Chondrocyte (in vitro differentiated cells): ENCODE measurements around the gene CEMIP. TPM values are rescaled to one million over a fixed set of nuclear protein-coding genes. Genes with fewer than 3 reads are reported as not detected.
A peak's percentile ranks its signal among the peaks of the same experiment; 100 is the strongest.

Experiments
- DNase-seq: peaks from one replicate; pipeline ENCODE4 v3.0.0; 2021; ENCODE audit warnings: mixed read lengths, low spot score
- H3K27ac Mint-ChIP-seq: one replicate; pipeline ENCODE4 v1.8.0; 2021; ENCODE audit warnings: mild to moderate bottlenecking, moderate library complexity, mixed read lengths; ENCODE audit not compliant: unreplicated experiment
- H3K27me3 Mint-ChIP-seq: 2 replicates; pipeline ENCODE4 v1.8.0; 2021; ENCODE audit warnings: low read depth, mixed read lengths
- H3K36me3 Mint-ChIP-seq: 2 replicates; pipeline ENCODE4 v1.8.0; 2021; ENCODE audit warnings: low read depth, mixed read lengths
- H3K4me1 Mint-ChIP-seq: 2 replicates; pipeline ENCODE4 v1.8.0; 2021; ENCODE audit warnings: low read depth, mild to moderate bottlenecking, mixed read lengths
- H3K4me3 Mint-ChIP-seq: one replicate; pipeline ENCODE4 v1.8.0; 2021; ENCODE audit warnings: mild to moderate bottlenecking, moderate library complexity, mixed read lengths; ENCODE audit not compliant: unreplicated experiment
- H3K9me3 Mint-ChIP-seq: 2 replicates; pipeline ENCODE4 v1.8.0; 2021; ENCODE audit warnings: low read depth, mixed read lengths
- CTCF ChIP-seq: fragments of 200-600 bp; sonication (generic); IDR thresholded peaks from 2 replicates; pipeline ENCODE4 v1.5.0; 2021; ENCODE audit warnings: antibody characterized with exemption, mild to moderate bottlenecking, moderate library complexity
- total RNA-seq: library from RNA; stranded (reverse); gene quantifications from 3 replicates; pipeline ENCODE4 v1.2.1, GENCODE V29; 2021

Gene CEMIP
- total RNA-seq, 1 donor from 2014 or later = 146 TPM

- no peaks in the 10 kb centered on the region for H3K27me3 Mint-ChIP-seq
- H3K36me3 Mint-ChIP-seq = peaks cover 25% of the 10 kb centered on the region
- no peak for DNase-seq
- H3K4me3 Mint-ChIP-seq = no peak overlapping the region
- TF ChIP-seq CTCF = no peak
- H3K27ac Mint-ChIP-seq = peak overlapping the region; percentile 13
- peaks cover 15% of the 10 kb centered on the region for H3K4me1 Mint-ChIP-seq
- H3K9me3 Mint-ChIP-seq = no peaks in the 10 kb centered on the region
Observed at GRCh38 chr15:80819001-80819400, 39.8 kb downstream of the CEMIP start.

GRCh38 chr15:80820092-80820491 is 40.9 kb downstream of the CEMIP start:
- Mint-ChIP-seq H3K4me3 (no peak overlapping the region), H3K27me3 (no peaks in the 10 kb centered on the region), H3K36me3 (peaks cover 20% of the 10 kb centered on the region), H3K4me1 (peaks cover 15% of the 10 kb centered on the region), H3K9me3 (no peaks in the 10 kb centered on the region), H3K27ac (no peak overlapping the region)
- no peak for TF ChIP-seq CTCF
- no peak for DNase-seq

GRCh38 chr15:80822256-80822655 is 43.1 kb downstream of the CEMIP start:
- no peak overlapping the region for H3K4me3 Mint-ChIP-seq
- H3K27me3 Mint-ChIP-seq = no peaks in the 10 kb centered on the region
- peaks cover 14% of the 10 kb centered on the region for H3K36me3 Mint-ChIP-seq
- DNase-seq = no peak
- H3K27ac Mint-ChIP-seq = no peak overlapping the region
- H3K9me3 Mint-ChIP-seq = no peaks in the 10 kb centered on the region
- peaks cover 15% of the 10 kb centered on the region for H3K4me1 Mint-ChIP-seq
- TF ChIP-seq CTCF = no peak

GRCh38 chr15:80822676-80823075 is 43.5 kb downstream of the CEMIP start:
- H3K27me3 Mint-ChIP-seq = no peaks in the 10 kb centered on the region
- no peak overlapping the region for H3K27ac Mint-ChIP-seq

GRCh38 chr15:80823120-80823519 is 44.0 kb downstream of the CEMIP start:
- Mint-ChIP-seq H3K9me3 (no peaks in the 10 kb centered on the region), H3K27me3 (no peaks in the 10 kb centered on the region), H3K36me3 (peaks cover 11% of the 10 kb centered on the region), H3K4me3 (no peak overlapping the region), H3K27ac (no peak overlapping the region), H3K4me1 (peaks cover 15% of the 10 kb centered on the region)
- no peak for TF ChIP-seq CTCF
- DNase-seq = no peak

More at GRCh38 chr15:80822676-80823075, 43.5 kb downstream of the CEMIP start:
- no peak for TF ChIP-seq CTCF
- peaks cover 15% of the 10 kb centered on the region for H3K4me1 Mint-ChIP-seq
- DNase-seq = no peak
- H3K36me3 Mint-ChIP-seq = peaks cover 14% of the 10 kb centered on the region
- H3K4me3 Mint-ChIP-seq = no peak overlapping the region
- H3K9me3 Mint-ChIP-seq = no peaks in the 10 kb centered on the region
